ENCODE results near the gene CYP2S1.
"Not testable (repeated sequence)": the region's sequence is repeated elsewhere in the genome, so short reads cannot be mapped to it uniquely, and the experiment has no call there.

CYP2S1 gene

DNA sequence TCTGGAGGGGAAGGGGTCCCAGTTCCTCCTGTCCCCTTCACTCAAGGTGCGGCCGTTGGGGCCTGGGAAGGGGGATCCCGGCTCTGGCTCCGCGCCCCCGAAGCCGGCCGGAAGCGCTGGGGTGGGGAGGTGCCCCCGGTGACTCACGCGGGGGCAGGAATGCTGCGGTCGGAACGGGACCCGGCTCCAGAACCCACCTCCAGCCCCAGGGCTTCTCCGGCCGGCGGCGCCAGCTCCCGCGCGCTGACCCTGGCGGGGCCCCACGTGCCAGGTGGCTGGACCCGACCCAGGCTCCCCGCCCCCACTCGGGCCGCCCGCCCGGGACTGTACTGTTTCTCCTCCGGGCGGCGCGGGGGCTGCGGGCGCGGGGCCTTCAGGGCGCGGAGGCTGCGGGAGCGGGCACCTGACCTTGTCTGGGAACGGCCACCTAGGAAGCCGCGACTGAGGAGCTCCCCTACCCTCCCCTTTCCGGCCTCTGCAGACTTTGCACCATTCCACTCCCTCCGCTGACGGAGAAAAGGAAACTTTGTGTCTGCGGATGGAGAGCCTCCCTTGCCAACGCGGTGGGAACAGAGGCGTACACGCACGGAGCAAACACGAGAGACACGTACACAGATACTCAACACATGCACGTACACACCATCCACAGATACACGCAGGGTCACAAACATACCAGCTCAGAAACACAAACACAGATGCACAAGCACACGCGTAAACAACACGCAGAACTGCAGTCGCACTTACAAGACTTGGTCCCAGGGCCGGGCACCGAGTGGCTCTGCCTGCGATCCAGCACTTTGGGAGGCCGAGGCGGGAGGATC, 33.2 kb downstream of the CYP2S1 start:
- peak; percentile 92 for DNase-seq (ENCODE audit: low spot score)

GRCh38 chr19:41226874-41227390, 33.9 kb downstream of the CYP2S1 start:
- DNase-seq (ENCODE audit: low spot score) = no peak

- no peak for DNase-seq (ENCODE audit: low spot score)
These were observed 35.5 kb downstream of the CYP2S1 start for GRCh38 chr19:41228486-41228885.

- not testable (repeated sequence) for DNase-seq (ENCODE audit: low spot score)
These were observed 36.3 kb downstream of the CYP2S1 start for GRCh38 chr19:41229338-41229737.

- no peak for DNase-seq (ENCODE audit: low spot score)
These were observed 37.2 kb downstream of the CYP2S1 start for GRCh38 chr19:41230067-41230857.

DNA sequence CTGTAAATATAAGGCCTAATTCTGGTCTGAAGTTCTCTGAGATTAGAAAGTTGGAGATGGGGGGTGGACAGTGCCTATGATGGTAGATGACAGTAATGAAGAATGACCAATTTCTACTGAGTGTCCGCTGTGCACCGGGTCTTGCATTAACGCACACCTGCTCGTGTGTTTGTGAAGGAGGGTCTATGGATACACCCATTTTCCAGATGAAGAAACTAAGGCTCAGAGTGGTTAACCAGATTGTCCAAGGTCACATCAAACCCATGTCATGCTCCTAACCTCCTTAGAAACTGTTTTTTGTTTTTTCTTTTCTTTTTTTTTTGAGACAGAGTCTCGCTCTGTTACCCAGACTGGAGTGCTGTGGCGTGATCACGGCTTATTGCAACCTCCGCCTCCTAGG, 39.7 kb downstream of the CYP2S1 start:
- DNase-seq (ENCODE audit: low spot score) = no peak

DNA sequence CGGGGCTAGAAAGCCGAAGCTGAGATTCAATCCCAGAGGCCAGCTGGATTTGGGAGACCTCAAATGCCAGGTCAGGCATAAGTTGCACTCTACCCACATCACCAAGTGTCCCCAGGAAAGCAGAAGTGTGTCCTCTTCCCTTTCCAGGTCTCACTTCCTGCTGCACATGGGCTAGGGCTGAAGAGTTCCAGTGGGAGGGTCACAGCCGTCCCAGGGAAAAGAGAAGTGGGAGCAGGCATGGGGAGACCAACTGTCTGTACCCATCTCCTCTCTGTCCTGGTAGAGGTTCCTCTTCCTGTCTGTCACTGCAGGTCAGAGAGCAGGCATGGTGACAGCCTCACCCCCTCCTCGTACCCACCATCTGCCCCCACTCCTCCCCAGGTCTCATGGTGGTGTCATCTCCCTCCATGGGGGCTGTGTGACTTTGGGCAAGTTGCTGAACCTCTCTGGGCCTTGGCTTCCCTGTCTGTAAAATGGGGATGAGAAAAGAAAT, 40.8 kb downstream of the CYP2S1 start:
- DNase-seq (ENCODE audit: low spot score) = no peak

DNA sequence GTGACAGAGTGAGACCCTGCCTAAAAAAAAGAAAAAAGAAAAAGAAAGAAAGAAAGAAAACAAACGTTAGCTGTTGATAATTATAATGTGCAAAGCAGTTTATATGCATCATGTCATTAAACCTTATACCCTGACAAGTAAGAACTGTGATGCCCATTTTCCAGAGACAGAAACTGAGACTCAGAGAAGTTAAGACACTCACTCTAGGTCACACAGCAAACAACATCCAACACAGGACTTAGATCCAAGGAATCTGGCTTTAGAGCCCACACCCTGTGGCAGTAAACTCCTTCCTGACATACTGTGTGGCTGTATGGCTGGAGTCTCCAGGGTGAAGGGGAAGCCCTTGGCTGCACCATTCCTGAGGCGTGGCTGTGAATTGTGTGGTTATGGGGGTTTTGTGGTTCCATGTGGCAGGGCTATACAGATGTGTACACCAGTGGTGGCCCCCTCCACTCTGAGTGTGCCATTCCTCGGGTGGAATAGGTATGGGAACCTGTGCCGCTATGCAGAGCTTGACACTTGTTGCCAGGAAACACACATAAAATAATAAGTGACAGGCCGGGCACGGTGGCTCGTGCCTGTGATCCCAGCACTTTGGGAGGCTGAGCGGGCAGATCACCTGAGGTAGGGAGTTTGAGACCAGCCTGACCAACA, 41.6 kb downstream of the CYP2S1 start:
- no peak for DNase-seq (ENCODE audit: low spot score)

- no peak for DNase-seq (ENCODE audit: low spot score)
These were observed 42.5 kb downstream of the CYP2S1 start for GRCh38 chr19:41235480-41235879.

DNA sequence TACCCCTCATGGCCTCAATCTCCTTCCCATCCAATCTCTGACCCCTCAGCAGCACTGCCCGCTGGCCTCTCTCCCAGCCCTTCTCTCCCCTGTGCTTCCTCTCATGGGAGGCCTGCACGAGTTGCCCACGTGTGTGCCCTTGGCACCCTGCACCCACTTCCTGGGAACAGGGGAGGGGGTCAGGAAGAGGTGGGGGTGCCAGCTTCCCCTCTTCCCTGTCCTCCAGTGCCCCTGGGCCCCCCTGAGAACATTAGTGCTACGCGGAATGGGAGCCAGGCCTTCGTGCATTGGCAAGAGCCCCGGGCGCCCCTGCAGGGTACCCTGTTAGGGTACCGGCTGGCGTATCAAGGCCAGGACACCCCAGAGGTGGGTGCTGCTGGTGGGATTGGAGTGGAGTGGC, 45.2 kb downstream of the CYP2S1 start:
- DNase-seq (ENCODE audit: low spot score) = no peak

DNA sequence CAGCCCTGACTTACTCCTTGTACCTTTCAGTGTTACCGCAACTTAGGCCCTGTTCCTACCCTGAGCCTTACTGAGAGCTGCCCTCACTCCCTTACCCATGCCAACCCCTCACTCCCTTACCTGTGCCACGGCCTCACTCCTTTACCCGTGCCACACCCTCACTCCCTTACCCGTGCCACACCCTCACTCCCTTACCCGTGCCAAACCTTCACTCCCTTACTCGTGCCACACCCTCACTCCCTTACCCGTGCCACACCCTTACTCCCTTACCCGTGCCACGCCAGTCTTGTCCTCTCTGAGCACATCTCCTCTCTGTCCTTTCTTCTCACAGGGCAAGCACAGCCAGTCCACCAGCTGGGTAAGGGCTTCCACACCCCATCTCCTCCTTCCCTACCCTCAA, 46.3 kb downstream of the CYP2S1 start:
- DNase-seq (ENCODE audit: low spot score) = no peak

DNA sequence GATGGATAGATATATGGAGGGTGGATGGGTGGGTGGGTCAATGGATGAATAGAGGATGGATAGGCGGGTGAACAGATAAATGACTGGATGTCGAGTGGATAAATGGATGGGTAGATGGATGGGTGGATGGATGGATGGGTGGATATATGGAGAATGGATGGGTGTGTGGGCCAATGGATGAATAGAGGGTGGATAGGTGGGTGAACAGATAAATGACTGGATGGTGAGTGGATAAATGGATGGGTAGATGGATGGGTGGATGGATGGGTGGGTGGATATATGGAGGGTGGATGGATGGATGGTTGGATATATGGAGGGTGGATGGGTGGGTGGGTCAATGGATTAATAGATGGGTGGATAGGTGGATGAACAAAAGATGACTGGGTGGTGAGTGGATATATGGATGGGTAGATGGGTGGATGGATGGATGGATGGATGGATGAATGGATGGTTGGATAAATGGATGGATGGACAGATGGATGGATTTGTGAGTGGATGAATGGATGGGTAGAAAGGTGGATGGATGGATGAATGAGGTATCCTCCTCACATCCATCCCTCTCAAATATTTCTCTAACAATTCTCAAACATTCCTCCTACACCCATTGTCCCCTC, 47.0 kb downstream of the CYP2S1 start:
- no peak for DNase-seq (ENCODE audit: low spot score)

- no peak for DNase-seq (ENCODE audit: low spot score)
These were observed 48.8 kb downstream of the CYP2S1 start for GRCh38 chr19:41241859-41242258.

GRCh38 chr19:41244117-41244516, 51.1 kb downstream of the CYP2S1 start:
- no peak for DNase-seq (ENCODE audit: low spot score)

DNA sequence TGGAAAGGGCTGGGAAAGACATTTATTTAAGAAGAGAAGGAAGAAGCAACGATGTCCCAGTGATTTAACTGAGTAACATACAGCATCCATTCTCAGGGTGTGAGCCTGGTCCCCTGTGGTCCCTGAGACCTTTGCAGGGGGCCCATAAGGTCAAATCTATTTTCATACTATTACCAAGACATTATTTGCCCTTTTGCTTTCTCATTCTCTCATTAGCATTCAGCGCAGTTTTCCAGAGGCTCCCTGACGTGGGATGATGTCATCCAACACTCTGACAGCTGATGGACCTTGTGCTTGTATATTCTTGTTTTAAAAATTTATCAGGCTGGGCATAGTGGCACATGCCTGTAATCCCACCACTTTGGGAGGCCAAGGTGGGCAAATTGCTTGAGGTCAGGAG, 52.8 kb downstream of the CYP2S1 start:
- no peak for DNase-seq (ENCODE audit: low spot score)

DNA sequence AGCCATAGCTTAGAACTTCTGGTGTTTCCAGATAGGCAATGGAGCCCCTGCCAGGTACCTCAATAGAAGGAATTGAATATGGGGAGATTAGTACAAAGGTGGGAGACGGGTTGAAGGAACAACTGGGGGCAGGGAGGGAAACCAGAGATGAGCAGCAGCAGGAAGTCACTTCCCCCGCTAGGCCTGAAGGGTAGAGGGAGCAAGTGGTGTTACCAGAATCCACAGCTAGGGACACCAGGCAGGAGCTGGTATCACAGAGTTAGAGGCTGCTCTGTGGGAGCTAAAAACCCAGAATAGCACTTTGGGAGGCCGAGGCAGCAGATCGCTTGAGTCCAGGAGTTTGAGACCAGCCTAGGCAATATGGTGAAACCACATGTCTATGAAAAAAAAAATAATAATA, 55.9 kb downstream of the CYP2S1 start:
- DNase-seq (ENCODE audit: low spot score) = no peak

DNA sequence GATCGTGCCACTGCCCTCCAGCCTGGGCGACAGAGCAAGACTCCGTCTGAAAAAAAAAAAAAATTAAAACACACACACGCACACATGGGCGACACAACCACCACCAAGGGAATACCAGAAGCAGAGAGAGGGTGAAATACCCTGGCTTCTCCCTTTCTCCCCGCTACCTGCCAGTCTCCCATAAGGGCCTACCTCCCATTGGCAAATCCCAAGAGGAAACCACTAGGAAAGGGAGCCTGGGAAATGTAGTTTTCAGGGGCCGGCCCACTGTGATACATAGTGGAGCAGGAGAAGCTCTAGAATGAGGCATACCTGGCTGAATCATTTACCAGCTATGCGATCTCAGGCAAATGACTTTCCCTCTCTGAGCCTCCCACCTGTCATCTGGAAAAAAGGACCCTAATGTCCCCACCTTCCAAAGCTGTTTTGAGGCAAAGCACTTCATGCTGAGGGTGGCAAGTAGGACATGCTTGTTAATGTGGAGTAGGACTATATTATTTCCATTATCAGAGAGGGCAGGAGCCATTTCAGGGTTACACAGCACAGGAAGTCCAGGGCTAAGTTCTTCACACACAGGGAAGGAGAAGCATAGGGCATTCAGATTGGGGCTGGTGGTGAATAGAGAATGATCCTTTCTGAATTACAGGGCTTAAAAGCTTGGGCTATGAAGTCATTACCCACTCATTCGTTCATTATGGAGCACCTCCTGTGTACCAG, 56.8 kb downstream of the CYP2S1 start:
- no peak for DNase-seq (ENCODE audit: low spot score)

DNA sequence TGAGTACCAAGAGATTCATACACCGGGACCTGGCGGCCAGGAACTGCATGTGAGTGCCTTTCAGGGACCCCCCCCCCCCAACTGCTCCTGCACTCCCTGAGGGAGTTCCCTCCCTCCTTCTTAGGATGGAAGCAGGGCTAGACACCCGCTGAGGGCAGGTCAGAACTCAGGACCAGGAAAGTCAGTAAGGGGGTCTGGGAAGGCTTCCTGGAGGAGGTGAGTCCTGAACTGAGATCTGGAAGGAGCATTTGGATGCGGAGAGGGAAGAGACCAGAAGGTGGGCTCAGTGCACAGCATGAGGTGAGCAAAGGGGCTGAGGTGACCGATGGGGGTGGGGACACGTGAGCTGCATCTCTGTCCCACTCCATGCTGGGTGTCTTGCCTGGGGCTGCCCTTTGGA, 60.6 kb downstream of the CYP2S1 start:
- DNase-seq (ENCODE audit: low spot score) = no peak

DNA sequence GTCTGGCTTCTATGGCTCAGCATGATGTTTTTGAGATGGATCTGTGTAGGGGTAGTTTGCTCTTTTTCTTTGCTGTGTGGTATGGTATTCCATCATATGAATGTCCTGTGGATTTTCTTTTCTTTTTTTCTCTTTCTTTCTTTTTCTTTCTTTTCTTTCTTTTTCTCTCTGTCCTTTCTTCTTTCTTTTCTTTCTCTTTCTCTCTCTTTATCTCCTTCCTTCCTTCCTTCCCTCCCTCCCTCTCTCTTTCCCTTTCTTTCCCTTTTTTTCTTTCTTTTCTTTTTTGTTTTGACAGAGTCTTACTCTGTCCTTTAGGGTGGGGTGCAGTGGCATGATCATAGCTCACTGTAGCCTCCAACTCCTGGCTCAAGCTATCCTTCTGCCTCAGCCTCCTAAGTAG, 62.2 kb downstream of the CYP2S1 start:
- DNase-seq (ENCODE audit: low spot score) = no peak

Data from AG08395 (cell line).